CMK (cell line): ENCODE data around the gene FMNL1.

Source experiments
- DNase-seq: peaks from one replicate; pipeline ENCODE4 v3.0.0-alpha.2; 2010; ENCODE audit warnings: low read depth

Gene FMNL1

DNA sequence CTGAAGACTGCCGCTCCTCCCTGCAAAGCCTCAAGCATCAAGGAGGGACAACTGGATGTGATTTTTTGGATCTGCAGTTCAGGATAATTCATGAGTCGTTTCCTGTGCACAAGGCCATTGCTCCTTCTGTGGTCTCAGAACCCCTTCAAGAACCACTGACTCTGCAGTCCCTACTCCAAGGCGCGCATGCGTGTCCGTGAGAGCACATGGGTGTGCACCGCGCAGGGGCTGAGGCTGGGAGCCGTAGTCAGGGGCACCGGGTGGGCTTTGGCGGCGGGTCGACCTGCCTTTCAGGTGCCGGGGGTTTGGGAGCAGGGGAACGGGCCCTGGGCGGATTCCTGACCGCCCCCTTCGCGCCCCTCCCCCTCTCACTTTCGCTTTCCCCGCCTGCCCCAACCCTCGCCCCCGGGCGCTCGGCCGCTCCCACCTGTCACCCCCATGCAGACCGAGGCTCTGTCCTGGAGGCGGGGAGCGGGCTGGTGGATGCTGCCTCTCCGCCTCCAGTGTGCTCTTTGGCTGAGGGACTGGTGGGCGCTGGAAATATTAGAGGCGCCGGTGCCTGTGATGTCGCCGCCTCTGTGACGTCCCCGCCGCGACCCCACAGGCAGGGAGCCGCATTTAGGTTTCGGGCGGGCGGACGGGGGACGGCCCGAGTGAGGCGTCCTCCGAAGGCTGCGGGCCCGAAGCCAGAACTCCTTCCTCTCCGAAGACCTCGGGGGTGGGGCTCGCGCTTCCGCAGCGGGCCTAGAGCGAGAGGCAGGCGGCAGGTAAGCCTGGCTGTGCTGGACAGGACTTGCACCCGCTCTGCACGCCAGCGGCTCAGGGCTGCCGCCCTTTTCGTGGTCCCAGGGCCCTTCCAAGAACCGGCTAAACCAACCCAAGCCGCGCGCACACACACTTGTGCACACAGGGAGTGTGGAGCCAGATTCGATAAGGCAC lies 40.2 kb downstream of the FMNL1 start, which contains the start of gene SPATA32:
Gene SPATA32 (minus strand): TSS at position 518 of the 939 bp plus-strand sequence. CDS start 78 bp downstream, at position 440.
- peak; percentile 65 for DNase-seq

DNA sequence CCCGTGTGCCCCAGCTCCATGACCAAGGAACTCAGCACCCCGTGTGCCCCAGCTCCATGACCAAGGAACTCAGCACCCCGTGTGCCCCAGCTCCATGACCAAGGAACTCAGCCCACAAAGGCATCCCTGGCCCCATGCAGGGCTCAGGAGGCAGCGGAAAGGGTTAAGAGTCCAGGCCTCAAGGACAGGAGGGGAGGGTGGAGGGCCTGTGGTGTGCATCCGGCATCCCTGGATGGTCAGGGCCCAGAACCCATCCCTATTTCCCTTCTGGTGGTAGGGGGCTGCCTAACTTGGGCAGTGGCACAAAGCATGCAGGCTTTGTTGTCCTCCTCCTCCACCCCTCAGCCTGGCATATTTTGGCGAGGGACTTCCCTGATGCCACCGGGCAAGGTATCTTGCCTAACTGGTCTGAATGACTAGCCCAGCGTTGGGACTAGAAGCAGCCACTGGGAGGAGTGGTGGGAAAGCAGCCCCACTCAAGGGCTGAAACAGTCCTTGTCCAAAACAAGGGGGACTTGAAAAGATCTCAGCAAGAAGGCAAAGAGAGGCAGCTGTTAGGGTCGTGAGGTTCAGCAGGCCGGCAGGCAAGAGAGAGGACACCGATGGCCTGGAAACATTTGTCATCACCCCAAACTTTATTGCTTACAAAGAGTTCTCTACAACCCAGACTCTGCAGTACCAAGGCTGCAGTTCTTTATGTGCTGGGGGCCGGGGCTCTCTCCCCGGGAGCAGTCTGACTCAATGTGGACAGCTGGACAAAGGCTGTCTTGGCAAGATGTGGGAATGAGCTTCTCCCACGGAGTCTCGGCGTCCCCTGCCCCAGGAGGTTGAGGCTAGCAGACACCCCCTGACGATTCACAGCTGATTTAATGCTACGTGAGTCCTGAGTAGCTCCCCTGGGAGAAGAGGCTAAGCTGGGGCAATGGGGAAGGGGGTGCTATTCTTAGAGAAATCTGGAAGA lies 41.1 kb downstream of the FMNL1 start:
- DNase-seq = no peak

- DNase-seq = no peak
Measured at GRCh38 chr17:45263477-45263860, 41.8 kb downstream of the FMNL1 start.

DNA sequence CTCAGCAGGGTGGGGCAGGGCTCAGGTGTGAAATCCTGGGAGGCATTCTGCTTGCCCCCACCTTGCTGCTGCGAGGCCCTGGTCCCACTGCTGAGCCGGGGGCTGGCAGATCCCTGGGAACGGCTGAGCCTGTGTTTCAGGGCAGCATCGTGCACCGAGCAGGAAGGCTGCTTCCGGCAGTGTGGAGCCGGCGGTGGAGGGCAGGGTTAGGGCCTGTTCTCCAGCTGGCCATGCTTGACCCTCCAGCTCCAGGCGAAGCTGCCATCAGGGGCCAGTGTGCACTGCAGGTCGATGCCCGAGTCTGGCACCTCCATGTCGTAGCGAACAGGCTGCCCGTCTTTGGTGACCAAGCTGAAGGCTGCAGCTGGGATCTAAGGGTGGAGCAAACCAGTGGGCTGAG lies 42.7 kb downstream of the FMNL1 start:
- no peak for DNase-seq

GRCh38 chr17:45264988-45265387 lies 43.3 kb downstream of the FMNL1 start:
- no peak for DNase-seq

GRCh38 chr17:45265821-45266220 lies 44.1 kb downstream of the FMNL1 start:
- DNase-seq = no peak

DNA sequence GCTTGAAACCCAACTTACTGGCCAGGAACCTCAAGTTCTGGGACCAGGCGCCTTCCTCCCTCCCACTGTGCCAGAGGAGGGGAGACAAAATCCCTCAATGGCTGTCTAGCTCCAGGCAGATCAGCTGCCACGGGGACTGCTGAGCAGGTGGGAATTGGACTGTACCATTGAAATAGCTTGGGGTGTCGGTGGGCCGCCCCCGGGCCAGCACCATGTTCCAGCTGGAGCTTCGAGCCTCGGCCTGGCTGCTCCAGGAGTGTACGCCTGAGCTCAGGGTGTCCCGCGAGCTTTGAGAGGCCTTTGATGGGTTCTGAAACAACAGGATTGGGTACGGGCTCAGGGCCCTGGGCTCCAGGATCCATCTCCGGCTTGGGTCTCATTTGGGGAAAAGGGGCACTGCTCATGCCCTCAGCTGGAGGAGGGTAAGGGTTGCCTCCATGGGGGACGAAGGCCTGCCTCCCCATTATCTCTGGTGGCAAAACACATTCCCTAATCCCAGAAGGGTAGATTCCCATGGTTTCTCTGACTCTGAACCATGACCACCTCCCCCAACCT lies 44.8 kb downstream of the FMNL1 start:
- DNase-seq = no peak

- no peak for DNase-seq
Measured at GRCh38 chr17:45267436-45268055, 45.9 kb downstream of the FMNL1 start.

GRCh38 chr17:45269912-45270311 lies 48.2 kb downstream of the FMNL1 start:
- no peak for DNase-seq

DNA sequence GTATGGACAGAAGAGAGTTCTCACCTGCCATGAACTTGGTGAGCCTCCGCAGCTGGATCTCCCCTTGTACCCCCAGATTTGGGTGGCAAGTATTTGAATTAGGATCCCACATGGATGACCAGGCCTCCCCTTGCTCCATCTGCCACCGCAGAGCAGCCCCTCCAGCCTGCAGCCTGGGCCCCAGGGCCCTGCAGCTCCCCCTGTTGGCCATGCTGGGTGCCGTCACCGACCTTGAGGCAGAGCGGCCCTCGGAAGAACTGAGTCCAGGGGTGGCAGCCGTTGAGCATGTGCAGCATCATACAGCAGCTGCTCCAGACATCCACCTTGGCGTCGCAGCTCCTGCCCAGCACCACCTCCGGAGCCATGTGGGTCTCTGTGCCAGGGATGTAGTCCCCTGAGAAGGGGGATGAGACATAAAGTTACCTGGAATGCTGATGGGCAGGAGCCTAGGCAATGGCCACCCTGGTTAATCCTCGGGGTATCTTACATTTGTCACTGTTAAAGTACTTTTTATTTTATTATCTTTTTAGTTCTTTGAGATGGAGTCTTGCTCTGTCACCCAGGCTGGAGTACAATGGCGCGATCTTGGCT lies 49.2 kb downstream of the FMNL1 start:
- DNase-seq = no peak

- no peak for DNase-seq
Measured at GRCh38 chr17:45271603-45272002, 49.9 kb downstream of the FMNL1 start.

GRCh38 chr17:45273551-45273957 lies 51.9 kb downstream of the FMNL1 start:
- no peak for DNase-seq

GRCh38 chr17:45274033-45274432 lies 52.3 kb downstream of the FMNL1 start:
- DNase-seq = no peak

DNA sequence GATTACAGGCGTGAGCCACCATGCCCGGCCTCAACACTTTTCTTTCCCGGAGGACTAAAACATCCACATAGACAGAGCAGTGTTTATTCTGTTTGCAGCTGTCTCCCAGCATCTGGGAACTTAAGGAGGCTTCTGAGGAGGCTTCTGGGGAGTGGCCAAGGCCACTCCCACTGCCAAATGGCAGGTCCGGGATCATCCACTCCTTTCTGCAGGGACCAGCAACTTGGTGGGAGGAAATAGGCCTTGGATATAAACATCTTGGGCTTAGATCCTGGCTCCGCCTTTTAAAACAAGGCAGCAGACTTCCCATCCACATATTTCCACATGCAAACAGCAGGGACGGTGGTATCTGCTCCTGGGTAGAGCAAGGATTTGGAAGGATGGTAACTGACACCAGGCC lies 54.3 kb downstream of the FMNL1 start:
- DNase-seq = no peak

GRCh38 chr17:45277216-45277849 lies 55.6 kb downstream of the FMNL1 start:
- peak; percentile 92 for DNase-seq

- DNase-seq = no peak
Measured at GRCh38 chr17:45277992-45278391, 56.3 kb downstream of the FMNL1 start.

DNA sequence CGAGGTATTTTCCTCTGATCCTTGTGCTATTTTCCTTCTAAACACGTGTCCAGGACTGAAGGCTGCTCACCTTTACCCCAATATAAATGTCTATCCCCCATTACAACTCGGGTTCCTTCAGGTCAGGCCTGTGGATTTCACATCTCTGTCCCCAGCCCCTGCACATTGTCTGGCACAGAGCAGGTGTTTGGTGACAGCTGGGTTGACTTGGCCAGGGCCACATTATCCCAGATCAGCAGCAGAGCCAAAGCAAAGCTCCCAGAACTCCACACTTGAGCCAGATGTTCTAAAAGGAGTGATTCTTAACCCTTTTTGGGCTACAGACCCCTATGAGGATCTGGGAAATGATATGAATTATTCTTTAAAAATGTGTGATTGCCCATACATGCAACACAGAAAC lies 58.2 kb downstream of the FMNL1 start:
- DNase-seq = no peak

DNA sequence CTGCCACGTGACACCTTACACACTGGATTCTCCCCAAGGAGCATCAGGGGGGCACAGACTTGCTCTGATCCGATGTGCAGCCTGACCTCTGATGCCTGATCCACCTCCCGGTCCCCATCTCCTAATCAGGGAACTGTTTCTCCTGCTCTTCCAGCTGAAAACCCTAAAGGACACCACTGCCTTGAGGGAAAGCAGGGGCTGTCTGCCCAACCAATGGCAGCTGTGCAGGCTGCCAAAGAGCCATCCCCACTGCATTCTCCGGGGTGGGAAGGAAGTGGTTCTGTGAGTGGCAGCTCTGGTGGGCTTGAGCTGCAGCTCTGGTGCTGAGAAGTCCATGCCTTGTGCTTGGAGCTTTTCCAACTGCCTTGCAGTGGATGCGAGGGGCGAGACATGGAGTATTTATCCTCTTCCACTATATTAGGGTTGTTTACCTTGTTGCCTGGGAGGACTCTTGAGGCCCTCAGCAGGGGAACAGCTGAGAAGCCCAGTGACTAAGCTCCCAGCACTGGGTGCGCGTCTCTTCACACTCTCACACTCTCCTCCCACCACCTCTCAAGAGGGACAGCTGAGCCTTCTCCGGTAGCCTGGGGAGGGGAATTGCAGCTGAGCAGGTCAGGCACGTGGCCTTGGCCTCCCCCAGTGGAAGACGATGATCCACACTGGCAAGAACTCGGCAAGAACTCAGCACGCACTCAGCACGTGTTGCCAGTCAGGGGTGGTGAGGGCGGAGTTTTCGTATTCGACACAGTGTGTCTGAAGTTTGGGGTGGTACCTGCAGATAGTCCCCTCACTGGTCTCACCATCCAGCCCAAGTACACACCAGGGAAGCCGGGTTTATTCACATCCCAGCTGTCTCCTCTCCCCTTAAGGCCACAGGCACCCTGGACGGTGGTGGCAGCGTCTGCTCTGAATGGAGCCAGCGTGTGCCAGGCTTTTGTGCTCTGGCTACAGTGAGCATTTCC lies 61.3 kb downstream of the FMNL1 start:
- DNase-seq = no peak

DNA sequence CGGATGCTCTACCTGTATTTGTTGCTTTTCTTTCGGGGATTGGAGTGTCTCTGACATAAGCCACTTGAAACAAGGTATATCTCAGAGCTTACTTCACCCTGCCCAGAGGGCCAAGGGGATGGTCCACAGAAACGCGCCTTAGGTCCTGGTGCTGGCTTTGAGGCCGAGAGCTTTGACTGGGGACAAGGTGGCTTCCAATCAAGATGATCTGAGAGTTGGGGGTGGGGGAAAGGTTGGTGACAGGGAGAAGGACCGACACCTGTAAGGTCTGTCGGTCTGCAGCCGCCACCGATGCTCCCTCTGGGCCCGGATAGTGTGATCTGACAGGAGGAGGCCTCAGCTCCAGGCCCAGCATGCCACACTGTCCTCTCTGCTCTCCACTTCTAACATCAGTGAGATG lies 62.0 kb downstream of the FMNL1 start:
- DNase-seq = no peak
